Amniotic stem cell (primary cell): ENCODE results near the gene HDLBP.

Source experiments
- DNase-seq: peaks from one replicate; lab custom pipeline; 2025; lab: John Stamatoyannopoulos, UW

The HDLBP gene

GRCh38 chr2:241315093-241315878 lies at the start of gene HDLBP:
Gene HDLBP (minus strand): TSS chr2:241315672. CDS start chr2:241266869, 48,803 bp downstream.
- DNase-seq: peak; percentile 96

- DNase-seq: no peak
Observed at GRCh38 chr2:241364781-241365180, 49.3 kb upstream of the HDLBP start.

- DNase-seq: no peak
Observed at GRCh38 chr2:241363426-241363825, 48.0 kb upstream of the HDLBP start.

GRCh38 chr2:241359481-241360045 lies 44.1 kb upstream of the HDLBP start:
- DNase-seq: no peak

GRCh38 chr2:241358470-241358869 lies 43.0 kb upstream of the HDLBP start:
- no peak for DNase-seq

GRCh38 chr2:241357531-241357930 lies 42.1 kb upstream of the HDLBP start:
- no peak for DNase-seq

- DNase-seq: no peak
Observed at GRCh38 chr2:241356871-241357260, 41.4 kb upstream of the HDLBP start.

GRCh38 chr2:241355983-241356870 lies 40.8 kb upstream of the HDLBP start, which contains the start of gene FARP2:
Gene FARP2 (plus strand): TSS chr2:241356285. CDS start chr2:241373108, 16,823 bp downstream.
- DNase-seq: peak; percentile 94

- DNase-seq: no peak
Observed at GRCh38 chr2:241354668-241355658, 39.5 kb upstream of the HDLBP start.

- no peak for DNase-seq
Observed at GRCh38 chr2:241352227-241352626, 36.8 kb upstream of the HDLBP start.

- DNase-seq: no peak
Observed at GRCh38 chr2:241351640-241352031, 36.2 kb upstream of the HDLBP start.

- no peak for DNase-seq
Observed at GRCh38 chr2:241350878-241351639, 35.6 kb upstream of the HDLBP start.

- DNase-seq: no peak
Observed at GRCh38 chr2:241350530-241350877, 35.0 kb upstream of the HDLBP start.

GRCh38 chr2:241349941-241350340 lies 34.5 kb upstream of the HDLBP start:
- DNase-seq: no peak

GRCh38 chr2:241344925-241345651 lies 29.6 kb upstream of the HDLBP start:
- DNase-seq: no peak

GRCh38 chr2:241340631-241341163 lies 25.2 kb upstream of the HDLBP start:
- DNase-seq: no peak

- no peak for DNase-seq
Observed at GRCh38 chr2:241339839-241340630, 24.6 kb upstream of the HDLBP start.

GRCh38 chr2:241334813-241335212 lies 19.3 kb upstream of the HDLBP start:
- no peak for DNase-seq

GRCh38 chr2:241330616-241330981 lies 15.1 kb upstream of the HDLBP start:
- DNase-seq: no peak
